Mammary epithelial cell (primary cell): ENCODE data around the gene CAV3.
"Not testable (repeated sequence)": the region's sequence is repeated elsewhere in the genome, so short reads cannot be mapped to it uniquely, and the experiment has no call there.

Experiments used
- EZH2 ChIP-seq: IDR thresholded peaks from 2 replicates; pipeline ENCODE4 v1.6.1; 2012; ENCODE audit warnings: low read length, inconsistent platforms, borderline replicate concordance
- TF ChIP-seq, protein P1 (sequence below), 2 donors: IDR thresholded peaks in 1 of 2; conservative IDR thresholded peaks in 1 of 2; 2 replicates each; pipeline ENCODE4 v1.5.1; 2011 to 2012; ENCODE audit warnings: inconsistent platforms in 2 of 2, low read length in 2 of 2, mild to moderate bottlenecking in 2 of 2, control low read depth in 1 of 2, low read depth in 1 of 2; ENCODE audit not compliant: insufficient read depth in 1 of 2; ENCODE audit errors: extremely low read depth in 1 of 2

DNA sequence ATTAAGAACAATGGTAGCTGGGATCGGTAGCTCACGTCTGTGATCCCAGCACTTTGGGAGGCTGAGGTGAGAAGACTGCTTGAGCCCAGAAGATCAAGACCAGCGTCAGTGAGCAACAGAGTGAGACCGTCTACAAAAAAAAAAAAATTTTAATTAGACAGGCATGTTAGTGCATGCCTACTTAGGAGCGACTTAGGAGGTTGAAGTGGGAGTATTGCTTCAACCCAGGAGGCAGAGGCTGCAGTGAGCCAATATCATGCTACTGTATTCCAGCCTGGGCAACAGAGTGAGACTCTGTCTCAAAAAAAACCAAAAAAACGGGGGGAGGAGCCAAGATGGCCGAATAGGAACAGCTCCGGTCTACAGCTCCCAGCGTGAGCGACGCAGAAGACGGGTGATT is 17.8 kb upstream of the CAV3 start:
- TF ChIP-seq, protein P1, sequence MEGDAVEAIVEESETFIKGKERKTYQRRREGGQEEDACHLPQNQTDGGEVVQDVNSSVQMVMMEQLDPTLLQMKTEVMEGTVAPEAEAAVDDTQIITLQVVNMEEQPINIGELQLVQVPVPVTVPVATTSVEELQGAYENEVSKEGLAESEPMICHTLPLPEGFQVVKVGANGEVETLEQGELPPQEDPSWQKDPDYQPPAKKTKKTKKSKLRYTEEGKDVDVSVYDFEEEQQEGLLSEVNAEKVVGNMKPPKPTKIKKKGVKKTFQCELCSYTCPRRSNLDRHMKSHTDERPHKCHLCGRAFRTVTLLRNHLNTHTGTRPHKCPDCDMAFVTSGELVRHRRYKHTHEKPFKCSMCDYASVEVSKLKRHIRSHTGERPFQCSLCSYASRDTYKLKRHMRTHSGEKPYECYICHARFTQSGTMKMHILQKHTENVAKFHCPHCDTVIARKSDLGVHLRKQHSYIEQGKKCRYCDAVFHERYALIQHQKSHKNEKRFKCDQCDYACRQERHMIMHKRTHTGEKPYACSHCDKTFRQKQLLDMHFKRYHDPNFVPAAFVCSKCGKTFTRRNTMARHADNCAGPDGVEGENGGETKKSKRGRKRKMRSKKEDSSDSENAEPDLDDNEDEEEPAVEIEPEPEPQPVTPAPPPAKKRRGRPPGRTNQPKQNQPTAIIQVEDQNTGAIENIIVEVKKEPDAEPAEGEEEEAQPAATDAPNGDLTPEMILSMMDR (conservative IDR thresholded peaks at IDR 0.05 in 1 of 2, IDR thresholded peaks at IDR 0.05 in 1 of 2; ENCODE audit: extremely low read depth in 1 of 2, insufficient read depth in 1 of 2, low read depth in 1 of 2, low read length in 2 of 2) = not testable (repeated sequence)
- TF ChIP-seq EZH2 = not testable (repeated sequence)
